A549 (cell line): ENCODE measurements around the gene FCRL1. TPM values are rescaled to one million over a fixed set of nuclear protein-coding genes. Genes with fewer than 3 reads are reported as not detected.

ENCODE experiments used
- ATAC-seq, 2 experiments: fragments of 200-7000 bp in 1 of 2; fragments of >200 bp in 1 of 2; cut with Nextera tagmentation in 1 of 2; cut with Tn5 transposase in 1 of 2; 3 replicates each; pipeline versions ENCODE4 v1.8.0 to v1.9.1; 2018 to 2020; ENCODE audit warnings: mild to moderate bottlenecking in 1 of 2, moderate library complexity in 1 of 2
- CTCF ChIA-PET: fragments of 300-600 bp; sonication (Branson Sonifier 250); formaldehyde crosslinking; extraction: SDS; loops from one replicate; lab custom pipeline; 2021; ENCODE audit warnings: antibody characterized with exemption, inconsistent platforms; lab: Yijun Ruan, JAX
- POLR2A ChIA-PET: fragments of 350-600 bp; formaldehyde crosslinking; extraction: SDS; loops from one replicate; lab custom pipeline; 2021; ENCODE audit warnings: antibody characterized with exemption, inconsistent platforms; lab: Yijun Ruan, JAX
- DNase-seq, 2 experiments: peaks; one replicate each; pipeline versions ENCODE4 v3.0.0 to v3.0.0-alpha.2; 2011 to 2016; ENCODE audit warnings: low read depth in 1 of 2, low spot score in 1 of 2
- FAIRE-seq: peaks from 2 replicates; lab custom pipeline; 2011; peaks lifted over from hg19 to GRCh38; lab: Jason Lieb, UNC
- H3K27ac ChIP-seq, 2 experiments: fragments of >200 bp; sonication (Bioruptor Twin); formaldehyde crosslinking; 3 replicates each; pipeline ENCODE4 v1.5.1; 2016 to 2017
- H3K4me1 ChIP-seq: fragments of >200 bp; sonication (Bioruptor Twin); formaldehyde crosslinking; 3 replicates; pipeline ENCODE4 v1.6.1; 2016
- H3K4me2 ChIP-seq: fragments of >200 bp; sonication (Bioruptor Twin); formaldehyde crosslinking; 3 replicates; pipeline ENCODE4 v1.6.1; 2016
- H3K4me3 ChIP-seq: fragments of >200 bp; sonication (Bioruptor Twin); formaldehyde crosslinking; 3 replicates; pipeline ENCODE4 v1.5.1; 2016
- H3K9me3 ChIP-seq: fragments of >200 bp; sonication (Bioruptor Twin); formaldehyde crosslinking; 3 replicates; pipeline ENCODE4 v1.6.1; 2016
- BHLHE40 ChIP-seq: IDR thresholded peaks from 2 replicates; pipeline ENCODE4 v1.6.1; 2012; ENCODE audit warnings: low read depth, low read length, inconsistent platforms
- CEBPB ChIP-seq, 2 experiments: fragments of >200 bp in 1 of 2; sonication (Bioruptor Twin) in 1 of 2; formaldehyde crosslinking in 1 of 2; IDR thresholded peaks; 2 replicates each; pipeline ENCODE4 v1.6.1; 2012 to 2016
- EHF ChIP-seq: fragments of 250-450 bp; sonication (Bioruptor Pico); IDR thresholded peaks from 2 replicates; pipeline ENCODE4 v1.5.0; 2020; ENCODE audit warnings: mild to moderate bottlenecking
- EP300 ChIP-seq, 2 experiments: fragments of >200 bp; sonication (Bioruptor Twin); formaldehyde crosslinking; IDR thresholded peaks; 2 replicates in 1 of 2; 3 replicates in 1 of 2; pipeline ENCODE4 v1.6.1; 2016 to 2017
- FOSB ChIP-seq: fragments of 250-450 bp; sonication (Bioruptor Pico); IDR thresholded peaks from 2 replicates; pipeline ENCODE4 v1.5.0; 2020; ENCODE audit warnings: mild to moderate bottlenecking, moderate library complexity
- FOXS1 ChIP-seq: fragments of 250-450 bp; sonication (Bioruptor Pico); IDR thresholded peaks from 2 replicates; pipeline ENCODE4 v1.5.0; 2020; ENCODE audit warnings: mild to moderate bottlenecking, moderate library complexity
- GATA3 ChIP-seq: IDR thresholded peaks from 2 replicates; pipeline ENCODE4 v1.6.1; 2012; ENCODE audit warnings: borderline replicate concordance
- HOXB13 ChIP-seq: fragments of 250-450 bp; sonication (Bioruptor Pico); IDR thresholded peaks from 2 replicates; pipeline ENCODE4 v1.5.0; 2020; ENCODE audit warnings: low read depth, mild to moderate bottlenecking, moderate library complexity
- HOXB5 ChIP-seq: fragments of 250-450 bp; sonication (Bioruptor Pico); IDR thresholded peaks from 2 replicates; pipeline ENCODE4 v1.5.0; 2020; ENCODE audit warnings: mild to moderate bottlenecking, moderate library complexity
- KDM1A ChIP-seq: fragments of 200-600 bp; sonication (generic); IDR thresholded peaks from 2 replicates; pipeline ENCODE4 v1.6.1; 2016; ENCODE audit warnings: low read depth, mild to moderate bottlenecking
- MAZ ChIP-seq: fragments of 150-350 bp; IDR thresholded peaks from 2 replicates; pipeline ENCODE4 v1.6.1; 2014; ENCODE audit warnings: antibody characterized with exemption, low read depth, low read length, borderline replicate concordance
- NFE2L2 ChIP-seq: fragments of 150-350 bp; conservative IDR thresholded peaks from 2 replicates; pipeline ENCODE4 v1.6.1; 2014; ENCODE audit warnings: low read length
- NPAS2 ChIP-seq: fragments of 250-450 bp; sonication (Bioruptor Pico); IDR thresholded peaks from 2 replicates; pipeline ENCODE4 v1.8.0; 2022; ENCODE audit warnings: mild to moderate bottlenecking, moderate library complexity, borderline replicate concordance
- POLR2A ChIP-seq: IDR thresholded peaks from 2 replicates; pipeline ENCODE4 v1.6.1; 2012; ENCODE audit warnings: mild to moderate bottlenecking, low read length
- POLR2AphosphoS2 ChIP-seq: conservative IDR thresholded peaks from 2 replicates; pipeline ENCODE4 v1.6.1; 2012; ENCODE audit warnings: low read length, improper control_type of control experiment, inconsistent platforms
- RFX5 ChIP-seq: fragments of 450-650 bp; IDR thresholded peaks from 2 replicates; pipeline ENCODE4 v1.7.1; 2014; ENCODE audit warnings: antibody characterized with exemption, mild to moderate bottlenecking, moderate library complexity
- RNF2 ChIP-seq: fragments of 200-600 bp; sonication (generic); IDR thresholded peaks from 2 replicates; pipeline ENCODE4 v1.6.1; 2016; ENCODE audit warnings: low read depth, mild to moderate bottlenecking, antibody characterized with exemption, moderate library complexity, borderline replicate concordance
- SMC3 ChIP-seq: fragments of >200 bp; sonication (Bioruptor Twin); formaldehyde crosslinking; IDR thresholded peaks from 3 replicates; pipeline ENCODE4 v1.6.1; 2018; ENCODE audit warnings: inconsistent platforms
- SREBF2 ChIP-seq: fragments of 450-650 bp; IDR thresholded peaks from 2 replicates; pipeline ENCODE4 v1.6.1; 2014; ENCODE audit warnings: mild to moderate bottlenecking, moderate library complexity
- TP53 ChIP-seq: fragments of 250-450 bp; sonication (Bioruptor Pico); IDR thresholded peaks from 2 replicates; pipeline ENCODE4 v1.5.0; 2021; ENCODE audit warnings: mild to moderate bottlenecking, moderate library complexity
- ZC3H11A ChIP-seq: fragments of 450-650 bp; IDR thresholded peaks from 2 replicates; pipeline ENCODE4 v1.6.1; 2014; ENCODE audit warnings: antibody characterized with exemption, mild to moderate bottlenecking
- ZFP36 ChIP-seq: fragments of 450-650 bp; IDR thresholded peaks from 2 replicates; pipeline ENCODE4 v1.6.1; 2014; ENCODE audit warnings: borderline replicate concordance; ENCODE audit not compliant: partially characterized antibody
- ZNF302 ChIP-seq: fragments of 250-450 bp; sonication (Bioruptor Pico); IDR thresholded peaks from 2 replicates; pipeline ENCODE4 v1.9.0; 2021; ENCODE audit warnings: inconsistent platforms, mild to moderate bottlenecking, moderate library complexity
- WGBS: methylation state at CpG from one replicate; pipeline ENCODE4 v1.1.6; 2017; ENCODE audit errors: missing lambda C conversion rate; 5-methylcytosine and 5-hydroxymethylcytosine counted together
- polyA plus RNA-seq, 4 experiments: library from polyadenylated mRNA; depleted of rRNA in 3 of 4; stranded (reverse); fragments of >200 nt; fragmentation: RNase III in 1 of 4; extraction: RNeasy Plus Mini Kit Qiagen cat#74134 plus additional on column Dnase treatment in 1 of 4; gene quantifications; 2 replicates in 3 of 4; 3 replicates in 1 of 4; pipeline ENCODE4 v1.2.3, GENCODE V29; 2011 to 2017
- TF ChIP-seq, protein P1 (sequence below): IDR thresholded peaks from 2 replicates; pipeline ENCODE4 v1.6.1; 2012
- TF ChIP-seq, protein P2 (sequence below): fragments of >200 bp; sonication (Bioruptor Twin); formaldehyde crosslinking; IDR thresholded peaks from 2 replicates; pipeline ENCODE4 v1.6.1; 2016
- TF ChIP-seq, protein P3 (sequence below): fragments of 150-350 bp; IDR thresholded peaks from 2 replicates; pipeline ENCODE4 v1.6.1; 2014; ENCODE audit warnings: low read depth, mild to moderate bottlenecking, low read length
- TF ChIP-seq, protein P4 (sequence below): IDR thresholded peaks from 2 replicates; pipeline ENCODE4 v1.6.1; 2012; ENCODE audit warnings: low read depth, borderline replicate concordance
- TF ChIP-seq, protein P5 (sequence below): fragments of >200 bp; sonication (Bioruptor Twin); formaldehyde crosslinking; IDR thresholded peaks from 3 replicates; pipeline ENCODE4 v1.6.1; 2016

The FCRL1 gene
- polyA plus RNA-seq, 2 of the 4 experiments (the other 2 are of a cell fraction) = not detected

DNA sequence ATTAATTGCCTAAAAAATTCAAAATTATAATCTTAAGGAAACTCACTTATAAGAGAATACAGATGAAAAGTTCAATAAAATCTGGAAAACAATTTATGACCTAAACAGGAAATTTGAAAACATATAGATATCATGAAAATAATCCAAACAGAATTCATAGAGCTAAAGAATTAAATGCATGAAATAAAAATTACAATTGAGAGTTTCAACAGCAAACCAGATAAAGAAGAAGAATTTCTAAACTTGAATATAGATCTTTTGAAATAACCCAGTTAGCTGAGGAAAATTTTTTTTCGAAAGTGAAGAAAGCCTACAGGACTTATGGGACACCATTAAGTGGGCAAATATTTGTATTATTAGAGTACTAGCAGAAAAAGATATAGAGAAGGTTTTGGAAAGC is 6.7 kb downstream of the FCRL1 start:
- TF ChIP-seq, protein P1, sequence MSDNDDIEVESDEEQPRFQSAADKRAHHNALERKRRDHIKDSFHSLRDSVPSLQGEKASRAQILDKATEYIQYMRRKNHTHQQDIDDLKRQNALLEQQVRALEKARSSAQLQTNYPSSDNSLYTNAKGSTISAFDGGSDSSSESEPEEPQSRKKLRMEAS = no peak
- TF ChIP-seq POLR2A = no peak
- TF ChIP-seq, protein P2, sequence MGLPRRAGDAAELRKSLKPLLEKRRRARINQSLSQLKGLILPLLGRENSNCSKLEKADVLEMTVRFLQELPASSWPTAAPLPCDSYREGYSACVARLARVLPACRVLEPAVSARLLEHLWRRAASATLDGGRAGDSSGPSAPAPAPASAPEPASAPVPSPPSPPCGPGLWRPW = no peak
- no peak for TF ChIP-seq EP300 (IDR thresholded peaks at IDR 0.05)
- no peak for TF ChIP-seq KDM1A
- TF ChIP-seq RNF2 = no peak
- TF ChIP-seq EHF (CRISPR knock-in tag) = no peak
- no peak for TF ChIP-seq FOXS1 (CRISPR knock-in tag)
- no peak for TF ChIP-seq ZC3H11A
- TF ChIP-seq ZFP36 = no peak
- no peak for TF ChIP-seq HOXB5 (CRISPR knock-in tag)
- TF ChIP-seq FOSB (CRISPR knock-in tag) = no peak
- TF ChIP-seq SREBF2 = no peak
- TF ChIP-seq, all 56 proteins: peak for 0
- Histone ChIP-seq H3K4me1 (no peaks in the 10 kb centered on the region), H3K9me3 (0 out of 3 replicates have a peak, but pooled peaks cover 2% of the 10 kb centered on the region), H3K4me2 (no peak overlapping the region), H3K27ac (no peak overlapping the region), H3K4me3 (no peak overlapping the region)
- CTCF ChIA-PET = no interaction called here
- POLR2A ChIA-PET = no interaction called here
- DNase-seq (no peak), ATAC-seq (no peak), FAIRE-seq (no peak)
- WGBS = 2% methylated on average over 1 of the region's 1 CpG

DNA sequence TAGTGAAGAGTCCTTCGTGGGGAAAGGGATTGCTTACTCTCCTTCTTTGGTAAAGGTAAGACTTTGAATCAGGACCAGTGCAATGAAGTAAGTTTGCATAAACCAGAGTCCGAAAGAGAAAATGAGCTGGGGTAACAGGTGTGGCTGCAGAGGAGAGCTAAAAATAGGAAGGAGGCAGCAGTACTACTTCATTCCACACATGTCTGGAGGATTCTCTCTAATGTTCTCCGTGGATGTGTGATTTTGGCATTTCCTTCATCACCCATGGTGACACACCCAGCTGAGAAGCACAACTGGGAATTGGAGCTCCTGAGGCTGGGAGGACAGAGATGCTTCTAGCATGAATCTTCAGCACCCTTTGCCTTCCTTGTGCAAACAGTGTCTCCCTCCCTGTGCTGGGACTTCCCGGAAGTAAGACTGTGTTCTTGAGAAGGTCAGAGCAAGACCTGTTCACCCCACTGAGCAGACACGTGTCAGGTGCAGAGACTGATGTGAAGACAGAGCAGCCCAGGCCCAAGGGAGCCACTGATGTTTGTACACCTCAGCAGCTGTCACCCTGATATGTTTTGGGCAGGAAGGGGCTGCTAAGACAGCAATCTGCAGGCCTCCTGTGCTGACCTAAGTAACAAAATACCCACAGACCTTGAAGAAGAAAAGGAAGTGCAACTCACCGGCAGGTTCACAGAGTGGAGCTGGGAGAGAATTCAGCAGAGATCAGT is 13.3 kb downstream of the FCRL1 start:
- 19% methylated on average over 6 of the region's 6 CpGs for WGBS
- TF ChIP-seq HOXB13 (CRISPR knock-in tag) (no peak), TP53 (CRISPR knock-in tag) (no peak), MAZ (no peak), CEBPB (IDR thresholded peaks at IDR 0.05) (no peak), ZNF302 (CRISPR knock-in tag) (no peak), BHLHE40 (no peak), POLR2AphosphoS2 (no peak), SMC3 (no peak), EP300 (IDR thresholded peaks at IDR 0.05) (no peak), RFX5 (no peak), FOXS1 (CRISPR knock-in tag) (no peak), NPAS2 (CRISPR knock-in tag) (no peak), GATA3 (no peak), NFE2L2 (no peak)
- TF ChIP-seq, protein P3, sequence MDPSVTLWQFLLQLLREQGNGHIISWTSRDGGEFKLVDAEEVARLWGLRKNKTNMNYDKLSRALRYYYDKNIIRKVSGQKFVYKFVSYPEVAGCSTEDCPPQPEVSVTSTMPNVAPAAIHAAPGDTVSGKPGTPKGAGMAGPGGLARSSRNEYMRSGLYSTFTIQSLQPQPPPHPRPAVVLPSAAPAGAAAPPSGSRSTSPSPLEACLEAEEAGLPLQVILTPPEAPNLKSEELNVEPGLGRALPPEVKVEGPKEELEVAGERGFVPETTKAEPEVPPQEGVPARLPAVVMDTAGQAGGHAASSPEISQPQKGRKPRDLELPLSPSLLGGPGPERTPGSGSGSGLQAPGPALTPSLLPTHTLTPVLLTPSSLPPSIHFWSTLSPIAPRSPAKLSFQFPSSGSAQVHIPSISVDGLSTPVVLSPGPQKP = no peak
- TF ChIP-seq, protein P2 = no peak
- TF ChIP-seq, protein P4, sequence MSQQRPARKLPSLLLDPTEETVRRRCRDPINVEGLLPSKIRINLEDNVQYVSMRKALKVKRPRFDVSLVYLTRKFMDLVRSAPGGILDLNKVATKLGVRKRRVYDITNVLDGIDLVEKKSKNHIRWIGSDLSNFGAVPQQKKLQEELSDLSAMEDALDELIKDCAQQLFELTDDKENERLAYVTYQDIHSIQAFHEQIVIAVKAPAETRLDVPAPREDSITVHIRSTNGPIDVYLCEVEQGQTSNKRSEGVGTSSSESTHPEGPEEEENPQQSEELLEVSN = no peak
- TF ChIP-seq, protein P5, sequence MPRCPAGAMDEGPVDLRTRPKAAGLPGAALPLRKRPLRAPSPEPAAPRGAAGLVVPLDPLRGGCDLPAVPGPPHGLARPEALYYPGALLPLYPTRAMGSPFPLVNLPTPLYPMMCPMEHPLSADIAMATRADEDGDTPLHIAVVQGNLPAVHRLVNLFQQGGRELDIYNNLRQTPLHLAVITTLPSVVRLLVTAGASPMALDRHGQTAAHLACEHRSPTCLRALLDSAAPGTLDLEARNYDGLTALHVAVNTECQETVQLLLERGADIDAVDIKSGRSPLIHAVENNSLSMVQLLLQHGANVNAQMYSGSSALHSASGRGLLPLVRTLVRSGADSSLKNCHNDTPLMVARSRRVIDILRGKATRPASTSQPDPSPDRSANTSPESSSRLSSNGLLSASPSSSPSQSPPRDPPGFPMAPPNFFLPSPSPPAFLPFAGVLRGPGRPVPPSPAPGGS = no peak
- TF ChIP-seq, all 56 proteins: peak for 0
- DNase-seq (no peak), ATAC-seq (no peak), FAIRE-seq (no peak)
- no peak overlapping the region for H3K27ac ChIP-seq
- no peak overlapping the region for H3K4me2 ChIP-seq
- H3K4me1 ChIP-seq = no peaks in the 10 kb centered on the region
- ChIA-PET CTCF (interaction anchor here (1.3 kb wide), 1 partner anchor 157 kb away, joined by 3 read pairs; no protein-coding TSS in a partner anchor), POLR2A (no interaction called here)
- no peaks in the 10 kb centered on the region for H3K9me3 ChIP-seq
- H3K4me3 ChIP-seq = no peak overlapping the region
